CD4-positive, alpha-beta T cell treated with Interleukin-17A for 1 hour (primary cell): ENCODE results near the gene LHPP.

Experiments
- DNase-seq: peaks from one replicate; pipeline ENCODE4 v3.0.0-alpha.2; 2020

LHPP gene

GRCh38 chr10:124500757-124501156 is 39.1 kb downstream of the LHPP start:
- DNase-seq: no peak

DNA sequence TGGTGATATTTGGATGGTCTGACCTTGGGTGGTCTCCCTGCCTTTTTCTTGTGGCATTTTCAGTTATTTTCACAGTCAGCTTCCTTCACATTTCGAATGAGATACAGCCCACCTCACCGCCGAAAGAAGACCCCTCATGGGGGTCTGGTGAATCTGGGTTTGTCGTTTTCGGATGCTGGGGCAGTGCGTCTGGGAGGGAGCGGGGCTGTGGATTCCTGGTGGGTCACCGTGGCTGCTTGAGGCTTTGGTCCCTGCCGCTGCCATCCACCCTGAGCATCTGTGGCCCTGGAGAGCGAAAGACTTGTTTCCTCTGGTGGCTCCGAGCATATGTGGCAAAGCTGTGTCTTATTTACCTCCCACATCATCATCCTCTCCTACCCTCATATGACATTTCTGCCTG is 43.1 kb downstream of the LHPP start:
- DNase-seq: no peak

GRCh38 chr10:124505279-124505678 is 43.7 kb downstream of the LHPP start:
- DNase-seq: no peak

- DNase-seq: no peak
Observed at GRCh38 chr10:124508070-124508667, 46.5 kb downstream of the LHPP start.

- DNase-seq: no peak
Observed at GRCh38 chr10:124508907-124509454, 47.4 kb downstream of the LHPP start.

- no peak for DNase-seq
Observed at GRCh38 chr10:124509880-124510632, 48.4 kb downstream of the LHPP start.

DNA sequence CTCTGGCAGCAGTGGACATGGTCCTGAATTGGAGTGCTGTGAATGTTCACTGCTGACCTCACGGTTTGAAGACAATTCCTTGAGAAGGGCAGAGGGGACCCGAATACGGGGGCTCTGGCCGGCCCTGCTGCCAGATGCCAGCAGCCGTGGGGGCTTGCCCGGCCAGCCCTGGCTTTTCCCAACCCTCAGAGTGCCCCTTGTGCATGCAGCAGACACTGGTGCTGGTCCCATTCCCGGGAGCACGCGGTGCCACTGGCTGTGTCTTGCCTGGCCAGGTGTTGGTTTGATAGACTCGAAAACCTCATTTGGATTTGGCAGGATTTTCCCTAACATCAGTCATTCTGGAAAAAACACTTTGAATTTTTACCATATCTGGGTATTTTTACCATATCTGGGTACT is 49.1 kb downstream of the LHPP start:
- no peak for DNase-seq

GRCh38 chr10:124511205-124512039 is 49.8 kb downstream of the LHPP start:
- no peak for DNase-seq

- DNase-seq: no peak
Observed at GRCh38 chr10:124512040-124512428, 50.4 kb downstream of the LHPP start.

DNA sequence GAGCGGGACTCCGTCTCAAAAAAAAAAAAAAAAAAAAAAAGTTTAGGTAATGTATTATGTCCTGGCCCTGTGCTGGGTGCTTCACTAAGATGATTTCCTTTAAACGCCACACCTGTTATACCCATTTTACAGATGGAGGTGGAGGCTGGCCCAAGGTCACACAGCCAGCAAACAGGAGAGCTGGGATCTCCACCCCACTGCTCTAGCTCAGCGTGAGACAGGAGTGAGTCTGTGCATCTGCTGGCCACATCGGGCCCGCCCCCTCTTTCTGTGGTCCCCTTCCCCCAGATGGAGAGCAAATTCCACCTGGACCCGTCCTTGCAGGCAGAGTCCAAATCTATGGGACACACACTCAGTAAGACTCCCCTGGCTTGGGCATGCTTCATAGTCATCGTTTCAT is 51.0 kb downstream of the LHPP start:
- DNase-seq: no peak

DNA sequence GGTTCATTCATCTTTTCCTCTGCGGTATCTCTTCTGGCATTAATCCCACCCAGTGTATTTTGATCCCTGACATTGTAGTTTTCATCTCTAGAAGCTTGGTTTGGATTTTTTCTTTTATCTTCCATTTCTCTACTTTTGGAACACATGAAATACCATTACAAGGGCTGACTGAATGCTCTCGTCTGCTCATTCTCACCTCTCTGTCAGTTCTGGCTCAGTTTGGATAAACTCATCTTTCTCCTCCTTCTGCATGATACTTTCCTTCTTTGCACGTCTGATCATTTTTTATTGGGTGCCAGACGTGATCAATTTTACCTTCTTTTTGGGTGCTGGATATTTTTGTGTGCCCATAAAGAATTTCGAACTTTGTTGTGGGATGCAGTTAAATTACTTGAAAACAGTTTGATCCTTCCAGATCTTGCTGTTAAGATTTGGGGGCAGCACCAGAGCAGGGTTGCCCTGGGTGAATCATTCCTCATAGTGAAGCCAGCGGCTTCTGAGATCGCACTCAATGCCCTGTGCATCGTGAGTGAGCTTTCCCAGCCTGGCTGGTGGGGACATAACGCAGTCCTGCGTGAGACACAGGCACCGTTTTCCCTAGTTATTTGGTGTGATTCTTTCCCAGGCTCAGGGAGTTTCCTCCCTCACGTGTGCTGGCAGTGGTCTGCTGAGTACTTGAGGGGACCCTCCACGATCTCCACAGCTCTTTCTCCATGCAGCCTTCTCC is 53.8 kb downstream of the LHPP start:
- DNase-seq: no peak

DNA sequence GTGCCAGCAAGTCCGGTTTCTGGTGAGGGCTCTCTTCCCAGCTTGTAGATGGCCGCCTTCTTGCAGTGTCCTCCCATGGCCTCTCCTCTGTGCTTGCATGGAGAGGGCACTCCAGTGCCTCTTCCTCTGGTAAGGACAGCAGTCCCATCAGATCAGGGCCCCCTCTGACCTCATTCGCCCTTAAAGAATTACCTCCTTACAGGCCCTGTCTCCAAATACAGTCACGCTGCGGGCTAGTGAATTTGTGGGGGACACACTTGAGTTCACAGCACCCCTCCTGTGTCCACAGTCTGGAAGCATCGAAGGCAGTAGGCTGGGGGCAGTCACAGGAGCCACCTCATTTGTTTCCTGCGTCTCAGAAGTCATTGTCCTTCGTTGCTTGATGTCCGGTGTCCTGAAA is 54.6 kb downstream of the LHPP start:
- DNase-seq: no peak

- no peak for DNase-seq
Observed at GRCh38 chr10:124516746-124517397, 55.2 kb downstream of the LHPP start.

GRCh38 chr10:124517461-124517860 is 55.8 kb downstream of the LHPP start:
- no peak for DNase-seq

GRCh38 chr10:124517931-124518330 is 56.3 kb downstream of the LHPP start:
- no peak for DNase-seq

- no peak for DNase-seq
Observed at GRCh38 chr10:124518366-124518765, 56.7 kb downstream of the LHPP start.

DNA sequence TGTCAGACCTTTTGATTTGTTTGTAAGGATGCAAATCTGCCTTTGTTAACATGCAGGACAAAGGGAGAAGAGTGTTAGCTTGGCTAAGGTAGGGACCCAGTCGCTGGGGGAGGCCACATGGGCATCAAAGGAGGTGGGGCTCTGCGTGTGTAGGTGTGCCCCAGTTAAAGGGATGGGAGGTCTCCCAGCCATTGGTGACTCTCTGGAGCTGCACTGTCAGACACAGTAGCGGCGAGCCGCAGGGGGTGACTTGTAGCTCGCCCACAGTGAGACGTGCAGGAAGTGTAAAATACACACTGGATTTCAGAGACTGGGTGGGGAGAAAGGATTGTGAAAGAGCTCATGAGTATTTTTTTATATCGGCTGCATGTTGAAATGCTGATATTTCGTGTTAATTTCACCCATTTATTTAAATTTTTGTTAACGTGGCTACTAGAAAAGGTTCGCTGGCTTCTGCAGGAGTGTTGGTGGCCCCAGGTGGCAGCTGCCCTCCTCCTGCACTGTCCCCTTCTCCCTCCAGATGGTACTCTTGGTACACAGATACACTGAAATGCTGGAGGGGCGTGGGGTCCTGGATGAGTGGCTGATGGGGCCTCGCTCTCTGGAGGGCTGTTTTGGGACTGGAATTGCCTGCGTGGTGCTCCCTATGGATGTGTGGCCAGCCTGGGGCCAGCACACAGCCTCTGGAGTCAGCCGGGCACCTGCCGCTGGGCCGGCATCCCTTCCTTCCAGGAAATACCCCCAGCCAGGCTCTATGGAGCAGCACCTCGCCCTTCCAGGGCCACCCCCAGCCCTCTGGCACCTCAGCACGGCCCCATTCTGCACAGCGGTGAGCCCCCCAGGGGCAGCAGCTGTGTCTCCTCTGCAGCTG is 59.2 kb downstream of the LHPP start:
- DNase-seq: no peak

- DNase-seq: no peak
Observed at GRCh38 chr10:124521429-124521871, 59.8 kb downstream of the LHPP start.

DNA sequence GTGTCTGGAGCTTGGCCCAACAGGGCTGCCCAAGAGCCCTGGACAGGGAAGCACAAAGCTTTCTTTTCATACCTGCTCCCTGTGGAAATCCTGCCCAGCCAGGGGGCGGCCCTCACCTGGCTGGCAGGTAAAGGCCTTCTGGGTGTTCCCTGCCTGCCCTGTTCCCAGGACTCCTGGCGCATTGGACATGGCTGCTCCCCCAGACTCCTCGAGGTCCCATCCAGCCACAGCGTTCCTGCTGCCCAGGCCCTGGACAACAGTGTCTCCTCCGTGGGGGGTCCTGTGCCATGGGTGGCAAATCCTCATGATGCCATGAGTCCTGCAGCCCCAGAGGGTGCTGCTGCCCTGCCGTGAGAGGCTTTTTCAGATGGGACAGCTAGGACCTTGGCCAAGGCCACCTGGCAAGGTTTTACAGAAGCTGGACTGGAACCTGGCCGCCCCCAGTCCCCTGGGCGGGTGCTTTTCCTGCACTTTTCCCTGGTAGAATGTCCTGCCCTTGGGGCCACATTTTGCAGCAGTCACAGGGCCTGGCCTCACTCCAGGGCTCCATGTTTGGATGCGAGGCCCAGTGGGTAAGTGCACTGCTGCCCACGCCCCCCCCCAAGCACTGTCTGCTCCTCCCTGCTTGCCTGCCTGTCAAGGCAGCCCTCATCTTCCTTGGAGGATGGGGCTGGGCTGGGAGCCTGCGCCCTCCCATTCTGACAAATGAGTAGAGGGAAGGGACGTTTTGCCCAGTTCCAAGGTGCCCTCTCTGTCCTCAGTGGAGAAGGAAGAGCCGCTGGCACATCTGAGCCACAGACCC is 60.7 kb downstream of the LHPP start:
- DNase-seq: no peak
